HepG2 (cell line): ENCODE data around the gene THSD8. TPM values are rescaled to one million over a fixed set of nuclear protein-coding genes. Genes with fewer than 3 reads are reported as not detected.

Experiments used
- CENPX ChIP-seq: sonication (generic); formaldehyde crosslinking; IDR thresholded peaks from 2 replicates; pipeline ENCODE4 v1.9.0; 2021; ENCODE audit warnings: mild to moderate bottlenecking, missing genetic modification reagents, moderate library complexity
- DMAP1 ChIP-seq: IDR thresholded peaks from 2 replicates; pipeline ENCODE4 v1.6.1; 2016
- FOXK1 ChIP-seq: sonication (generic); formaldehyde crosslinking; IDR thresholded peaks from 2 replicates; pipeline ENCODE4 v1.4.0; 2020; ENCODE audit warnings: low read depth, missing genetic modification reagents, borderline replicate concordance
- GABPB1 ChIP-seq: IDR thresholded peaks from 2 replicates; pipeline ENCODE4 v1.6.1; 2016; ENCODE audit warnings: mild to moderate bottlenecking, missing genetic modification reagents, moderate library complexity, missing compliant biosample characterization
- MED8 ChIP-seq: sonication (generic); formaldehyde crosslinking; IDR thresholded peaks from 2 replicates; pipeline ENCODE4 v1.8.1; 2023; ENCODE audit warnings: mild to moderate bottlenecking, missing genetic modification reagents; ENCODE audit not compliant: insufficient replicate concordance
- PAWR ChIP-seq: sonication (generic); formaldehyde crosslinking; IDR thresholded peaks from 2 replicates; pipeline ENCODE4 v1.4.0; 2020; ENCODE audit warnings: missing genetic modification reagents, mild to moderate bottlenecking, borderline replicate concordance
- PHF8 ChIP-seq: sonication (generic); formaldehyde crosslinking; IDR thresholded peaks from 2 replicates; pipeline ENCODE4 v1.5.0; 2020; ENCODE audit warnings: missing genetic modification reagents
- RFX5 ChIP-seq: IDR thresholded peaks from 2 replicates; pipeline ENCODE4 v1.6.1; 2011; ENCODE audit warnings: low read depth, low read length, improper control_type of control experiment
- SIN3B ChIP-seq: fragments of 150-350 bp; IDR thresholded peaks from 2 replicates; pipeline ENCODE4 v1.6.1; 2014; ENCODE audit warnings: low read length
- SIX1 ChIP-seq: sonication (generic); formaldehyde crosslinking; IDR thresholded peaks from 2 replicates; pipeline ENCODE4 v1.4.0; 2020; ENCODE audit warnings: missing genetic modification reagents, borderline replicate concordance
- SP1 ChIP-seq, 2 experiments: fragments of 450-650 bp in 1 of 2; sonication (generic) in 1 of 2; formaldehyde crosslinking in 1 of 2; IDR thresholded peaks; 2 replicates each; pipeline versions ENCODE4 v1.4.0 to v1.6.1; 2016 to 2020; ENCODE audit warnings: missing genetic modification reagents in 1 of 2
- TOPORS ChIP-seq: sonication (generic); formaldehyde crosslinking; IDR thresholded peaks from 2 replicates; pipeline ENCODE4 v1.8.0; 2023; ENCODE audit warnings: mild to moderate bottlenecking, missing genetic modification reagents
- ZFP36L2 ChIP-seq: sonication (generic); formaldehyde crosslinking; IDR thresholded peaks from 2 replicates; pipeline ENCODE4 v1.4.0; 2020; ENCODE audit warnings: missing genetic modification reagents
- ZFP37 ChIP-seq: sonication (generic); formaldehyde crosslinking; IDR thresholded peaks from 2 replicates; pipeline ENCODE4 v1.4.0; 2020; ENCODE audit warnings: missing genetic modification reagents, borderline replicate concordance
- ZNF3 ChIP-seq: IDR thresholded peaks from 2 replicates; pipeline ENCODE4 v1.7.0; 2017; ENCODE audit warnings: inconsistent platforms
- ZNF317 ChIP-seq: sonication (generic); formaldehyde crosslinking; IDR thresholded peaks from 2 replicates; pipeline ENCODE4 v1.5.0; 2020; ENCODE audit warnings: mild to moderate bottlenecking, missing genetic modification reagents
- ZNF567 ChIP-seq: sonication (generic); formaldehyde crosslinking; IDR thresholded peaks from 2 replicates; pipeline ENCODE4 v1.8.1; 2023; ENCODE audit warnings: mild to moderate bottlenecking, missing genetic modification reagents, borderline replicate concordance
- ZNF746 ChIP-seq: sonication (generic); formaldehyde crosslinking; IDR thresholded peaks from 2 replicates; pipeline ENCODE4 v1.8.0; 2022; ENCODE audit warnings: mild to moderate bottlenecking, missing genetic modification reagents
- ZNF883 ChIP-seq: sonication (generic); formaldehyde crosslinking; IDR thresholded peaks from 2 replicates; pipeline ENCODE4 v1.5.1; 2020; ENCODE audit warnings: mild to moderate bottlenecking, missing genetic modification reagents; ENCODE audit errors: not compliant biosample characterization
- ZSCAN21 ChIP-seq: sonication (generic); formaldehyde crosslinking; IDR thresholded peaks from 2 replicates; pipeline ENCODE4 v1.8.0; 2022; ENCODE audit warnings: mild to moderate bottlenecking, missing genetic modification reagents, moderate library complexity, borderline replicate concordance
- polyA plus RNA-seq, 8 experiments: library from polyadenylated mRNA; depleted of rRNA in 3 of 8; stranded (reverse) in 7 of 8; unstranded in 1 of 8; fragments of >200 nt; fragmentation: Illumina TruSeq in 4 of 8; extraction: Trizol in 4 of 8; gene quantifications; 2 replicates each; pipeline versions ENCODE4 v1.2.1 to v1.2.3, GENCODE V29; 2011 to 2016; ENCODE audit warnings: low read depth in 4 of 8, missing spikeins in 1 of 8, mixed read lengths in 1 of 8; ENCODE audit not compliant: insufficient read depth in 1 of 8
- total RNA-seq, 5 experiments: library from RNA; depleted of rRNA; stranded (reverse); fragments of >200 nt; fragmentation: Illumina TruSeq; extraction: Trizol; gene quantifications; 2 replicates each; pipeline ENCODE4 v1.2.3, GENCODE V29; 2016; ENCODE audit warnings: low read depth in 1 of 5
- TF ChIP-seq, protein P1 (sequence below): sonication (generic); formaldehyde crosslinking; IDR thresholded peaks from 2 replicates; pipeline ENCODE4 v1.9.0; 2022; ENCODE audit warnings: low read depth, missing genetic modification reagents
- TF ChIP-seq, protein P2 (sequence below): IDR thresholded peaks from 2 replicates; pipeline ENCODE4 v1.6.1; 2016; ENCODE audit warnings: missing biosample characterization, missing genetic modification reagents, low read depth
- TF ChIP-seq, protein P3 (sequence below): sonication (generic); formaldehyde crosslinking; IDR thresholded peaks from 2 replicates; pipeline ENCODE4 v1.4.0; 2020; ENCODE audit warnings: missing genetic modification reagents, borderline replicate concordance
- TF ChIP-seq, protein P4 (sequence below): IDR thresholded peaks from 2 replicates; pipeline ENCODE4 v1.6.1; 2012; ENCODE audit warnings: inconsistent platforms

The THSD8 gene
- total and polyA plus RNA-seq, 2 of the 13 experiments (the other 11 are each of a cell fraction or from before 2014, with no cell fraction given): 4.8 to 14.9 TPM

DNA sequence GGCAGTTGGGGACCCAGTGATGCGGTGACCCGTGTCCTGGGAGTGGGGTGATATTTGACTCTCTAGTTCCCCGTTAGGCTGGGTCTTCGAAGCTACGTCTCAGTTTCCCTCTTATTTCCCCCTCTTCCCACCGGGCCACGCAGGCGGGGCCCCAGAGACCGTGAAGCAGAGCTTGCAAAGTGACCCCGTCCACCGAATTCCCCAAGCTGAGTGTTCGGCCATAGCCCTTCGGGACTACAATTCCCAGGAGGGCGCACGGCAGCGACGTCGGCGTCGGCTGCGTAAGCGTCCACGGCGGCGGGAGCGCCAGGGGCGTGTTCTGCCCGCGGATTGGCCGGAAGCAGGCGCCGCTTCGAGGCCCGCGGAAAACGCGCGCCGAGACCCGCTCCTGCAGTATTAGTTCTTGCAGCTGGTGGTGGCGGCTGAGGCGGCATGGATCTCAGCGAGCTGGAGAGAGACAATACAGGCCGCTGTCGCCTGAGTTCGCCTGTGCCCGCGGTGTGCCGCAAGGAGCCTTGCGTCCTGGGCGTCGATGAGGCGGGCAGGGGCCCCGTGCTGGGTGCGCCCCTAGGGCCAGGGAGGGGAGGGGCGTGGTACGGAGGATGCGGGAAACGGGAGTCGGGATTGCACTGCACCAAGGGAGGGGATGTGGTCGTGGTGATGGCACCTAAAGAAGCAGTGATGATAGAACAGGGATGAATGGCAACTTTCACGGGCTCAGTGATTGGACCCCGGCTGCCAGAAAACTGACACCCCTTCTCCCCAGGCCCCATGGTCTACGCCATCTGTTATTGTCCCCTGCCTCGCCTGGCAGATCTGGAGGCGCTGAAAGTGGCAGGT, 4.6 kb downstream of the THSD8 start, which contains the start of gene RNASEH2A (continued):
- TF ChIP-seq ZFP36L2 (CRISPR knock-in tag) (0 out of 2 replicates have a peak, but pooled peaks have one; percentile 41), CENPX (no peak), ZFP37 (no peak), RFX5 (no peak), SIX1 (CRISPR knock-in tag) (no peak; the same call in 1 of the 2 replicates), ZNF317 (CRISPR knock-in tag) (0 out of 2 replicates have a peak, but pooled peaks have one; percentile 34), SIN3B (peak; percentile 80), DMAP1 (CRISPR knock-in tag) (peak; percentile 74), ZSCAN21 (no peak), PAWR (CRISPR knock-in tag) (peak; percentile 90; the same call in 1 of the 2 replicates), ZNF746 (CRISPR knock-in tag) (no peak; the same call in 1 of the 2 replicates), MED8 (peak; percentile 84), ZNF3 (no peak), TOPORS (peak; percentile 70), ZNF567 (CRISPR knock-in tag) (no peak), FOXK1 (peak; percentile 70; the same call in 1 of the 2 replicates), GABPB1 (CRISPR knock-in tag) (peak; percentile 91), ZNF883 (CRISPR knock-in tag) (peak; percentile 83), PHF8 (peak; percentile 92), SP1 (IDR thresholded peaks at IDR 0.05) (no peak), SP1 (CRISPR knock-in tag; IDR thresholded peaks at IDR 0.05) (peak; percentile 85)
- TF ChIP-seq, protein P1, sequence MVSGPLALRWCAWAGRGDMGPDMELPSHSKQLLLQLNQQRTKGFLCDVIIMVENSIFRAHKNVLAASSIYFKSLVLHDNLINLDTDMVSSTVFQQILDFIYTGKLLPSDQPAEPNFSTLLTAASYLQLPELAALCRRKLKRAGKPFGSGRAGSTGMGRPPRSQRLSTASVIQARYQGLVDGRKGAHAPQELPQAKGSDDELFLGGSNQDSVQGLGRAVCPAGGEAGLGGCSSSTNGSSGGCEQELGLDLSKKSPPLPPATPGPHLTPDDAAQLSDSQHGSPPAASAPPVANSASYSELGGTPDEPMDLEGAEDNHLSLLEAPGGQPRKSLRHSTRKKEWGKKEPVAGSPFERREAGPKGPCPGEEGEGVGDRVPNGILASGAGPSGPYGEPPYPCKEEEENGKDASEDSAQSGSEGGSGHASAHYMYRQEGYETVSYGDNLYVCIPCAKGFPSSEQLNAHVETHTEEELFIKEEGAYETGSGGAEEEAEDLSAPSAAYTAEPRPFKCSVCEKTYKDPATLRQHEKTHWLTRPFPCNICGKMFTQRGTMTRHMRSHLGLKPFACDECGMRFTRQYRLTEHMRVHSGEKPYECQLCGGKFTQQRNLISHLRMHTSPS (CRISPR knock-in tag): peak; percentile 26; the same call in 1 of the 2 replicates
- TF ChIP-seq, protein P2, sequence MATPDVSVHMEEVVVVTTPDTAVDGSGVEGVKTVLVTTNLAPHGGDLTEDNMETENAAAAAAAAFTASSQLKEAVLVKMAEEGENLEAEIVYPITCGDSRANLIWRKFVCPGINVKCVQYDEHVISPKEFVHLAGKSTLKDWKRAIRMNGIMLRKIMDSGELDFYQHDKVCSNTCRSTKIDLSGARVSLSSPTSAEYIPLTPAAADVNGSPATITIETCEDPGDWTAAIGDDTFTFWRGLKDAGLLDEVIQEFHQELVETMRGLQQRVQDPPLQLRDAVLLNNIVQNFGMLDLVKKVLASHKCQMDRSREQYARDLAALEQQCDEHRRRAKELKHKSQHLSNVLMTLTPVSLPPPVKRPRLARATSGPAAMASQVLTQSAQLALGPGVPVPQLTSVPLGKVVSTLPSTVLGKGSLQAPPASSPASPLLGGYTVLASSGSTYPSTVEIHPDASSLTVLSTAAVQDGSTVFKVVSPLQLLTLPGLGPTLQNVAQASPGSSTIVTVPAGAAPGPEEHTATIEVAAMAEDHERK (CRISPR knock-in tag): peak; percentile 100
- TF ChIP-seq, protein P3, sequence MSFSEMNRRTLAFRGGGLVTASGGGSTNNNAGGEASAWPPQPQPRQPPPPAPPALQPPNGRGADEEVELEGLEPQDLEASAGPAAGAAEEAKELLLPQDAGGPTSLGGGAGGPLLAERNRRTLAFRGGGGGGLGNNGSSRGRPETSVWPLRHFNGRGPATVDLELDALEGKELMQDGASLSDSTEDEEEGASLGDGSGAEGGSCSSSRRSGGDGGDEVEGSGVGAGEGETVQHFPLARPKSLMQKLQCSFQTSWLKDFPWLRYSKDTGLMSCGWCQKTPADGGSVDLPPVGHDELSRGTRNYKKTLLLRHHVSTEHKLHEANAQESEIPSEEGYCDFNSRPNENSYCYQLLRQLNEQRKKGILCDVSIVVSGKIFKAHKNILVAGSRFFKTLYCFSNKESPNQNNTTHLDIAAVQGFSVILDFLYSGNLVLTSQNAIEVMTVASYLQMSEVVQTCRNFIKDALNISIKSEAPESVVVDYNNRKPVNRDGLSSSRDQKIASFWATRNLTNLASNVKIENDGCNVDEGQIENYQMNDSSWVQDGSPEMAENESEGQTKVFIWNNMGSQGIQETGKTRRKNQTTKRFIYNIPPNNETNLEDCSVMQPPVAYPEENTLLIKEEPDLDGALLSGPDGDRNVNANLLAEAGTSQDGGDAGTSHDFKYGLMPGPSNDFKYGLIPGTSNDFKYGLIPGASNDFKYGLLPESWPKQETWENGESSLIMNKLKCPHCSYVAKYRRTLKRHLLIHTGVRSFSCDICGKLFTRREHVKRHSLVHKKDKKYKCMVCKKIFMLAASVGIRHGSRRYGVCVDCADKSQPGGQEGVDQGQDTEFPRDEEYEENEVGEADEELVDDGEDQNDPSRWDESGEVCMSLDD (CRISPR knock-in tag): 0 out of 2 replicates have a peak, but pooled peaks have one; percentile 38
- TF ChIP-seq, protein P4, sequence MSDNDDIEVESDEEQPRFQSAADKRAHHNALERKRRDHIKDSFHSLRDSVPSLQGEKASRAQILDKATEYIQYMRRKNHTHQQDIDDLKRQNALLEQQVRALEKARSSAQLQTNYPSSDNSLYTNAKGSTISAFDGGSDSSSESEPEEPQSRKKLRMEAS: peak; percentile 91
